Heart left ventricle (tissue), 13 donors: ENCODE measurements around the gene E4F1.

Source experiments
- CTCF ChIP-seq, 12 donors: fragments of 200-600 bp; sonication (generic) in 4 of 12; IDR thresholded peaks; one replicate each; pipeline versions ENCODE4 v1.5.0 to v1.8.0; 2018 to 2022; ENCODE audit warnings: antibody characterized with exemption in 12 of 12, mild to moderate bottlenecking in 5 of 12
- POLR2A ChIP-seq, 2 donors: fragments of 450-650 bp; IDR thresholded peaks; one replicate each; pipeline ENCODE4 v1.6.1; 2017; ENCODE audit warnings: antibody characterized with exemption in 2 of 2, mild to moderate bottlenecking in 2 of 2, moderate library complexity in 2 of 2
- donor health status: ischemic (EF 13 %, LVEDD 7.1; RV severe dilation, severe dysfunction).
- donor health status: DM: no; HTN: yes; CAD: no.
- donor health status: DM: no; HTN: no; CAD: no.
- donor health status: ischemic (EF 25% LVEDD 6.9; RV normal size, moderate dysfunction).
- donor health status: ischemic (EF 25% LVEDD 5.7; RV mildly dilated, moderate dysfunction).
- donor health status: ischemic (EF 35%, LVEDD 5.7; RV mildly dilated, moderate dysfunction).
- donor health status: nonischemic (EF 11% LVEDD 7.7; RV severe dilation, severe dysfunction).
- donor health status: DM: yes; HTN: yes; CAD: no.
- donor health status: PGD.
- donor health status: ischemic (EF 29% LVEDD 5.4; RV normal size, mild dysfunction).
- donor health status: nonischemic (EF 23%, LVEDD 6.1; RV moderate dilation, normal function).

- TF ChIP-seq CTCF (IDR thresholded peaks at IDR 0.05) (no peak), POLR2A (IDR thresholded peaks at IDR 0.05) (no peak)
Observed at GRCh38 chr16:2284797-2285576, 61.6 kb downstream of the E4F1 start.
